ENCODE results near the gene CIB4.

Gene CIB4

GRCh38 chr2:26654061-26654340 is 12.8 kb upstream of the CIB4 start:
- H3K36me3 ChIP-seq (ENCODE audit: control insufficient read depth, insufficient read depth, low read length), result no peaks in the 10 kb centered on the region
- H3K9me3 ChIP-seq (ENCODE audit: control insufficient read depth, low read length), result no peaks in the 10 kb centered on the region
- TF ChIP-seq, protein P1, sequence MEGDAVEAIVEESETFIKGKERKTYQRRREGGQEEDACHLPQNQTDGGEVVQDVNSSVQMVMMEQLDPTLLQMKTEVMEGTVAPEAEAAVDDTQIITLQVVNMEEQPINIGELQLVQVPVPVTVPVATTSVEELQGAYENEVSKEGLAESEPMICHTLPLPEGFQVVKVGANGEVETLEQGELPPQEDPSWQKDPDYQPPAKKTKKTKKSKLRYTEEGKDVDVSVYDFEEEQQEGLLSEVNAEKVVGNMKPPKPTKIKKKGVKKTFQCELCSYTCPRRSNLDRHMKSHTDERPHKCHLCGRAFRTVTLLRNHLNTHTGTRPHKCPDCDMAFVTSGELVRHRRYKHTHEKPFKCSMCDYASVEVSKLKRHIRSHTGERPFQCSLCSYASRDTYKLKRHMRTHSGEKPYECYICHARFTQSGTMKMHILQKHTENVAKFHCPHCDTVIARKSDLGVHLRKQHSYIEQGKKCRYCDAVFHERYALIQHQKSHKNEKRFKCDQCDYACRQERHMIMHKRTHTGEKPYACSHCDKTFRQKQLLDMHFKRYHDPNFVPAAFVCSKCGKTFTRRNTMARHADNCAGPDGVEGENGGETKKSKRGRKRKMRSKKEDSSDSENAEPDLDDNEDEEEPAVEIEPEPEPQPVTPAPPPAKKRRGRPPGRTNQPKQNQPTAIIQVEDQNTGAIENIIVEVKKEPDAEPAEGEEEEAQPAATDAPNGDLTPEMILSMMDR (IDR thresholded peaks at IDR 0.05), result no peak
- H3K4me1 ChIP-seq, result no peaks in the 10 kb centered on the region
- no peak overlapping the region for H3K4me3 ChIP-seq (ENCODE audit: low read depth, low read length)
- H2AFZ ChIP-seq, result no peak overlapping the region
- H3K27me3 ChIP-seq (ENCODE audit: control insufficient read depth, insufficient read depth, low read length), result no peaks in the 10 kb centered on the region
- H3K79me2 ChIP-seq, result no peaks in the 10 kb centered on the region
- no peak overlapping the region for H3K9ac ChIP-seq
- no peak overlapping the region for H3K4me2 ChIP-seq (ENCODE audit: low read length)
- H3K27ac ChIP-seq, result no peak overlapping the region

DNA sequence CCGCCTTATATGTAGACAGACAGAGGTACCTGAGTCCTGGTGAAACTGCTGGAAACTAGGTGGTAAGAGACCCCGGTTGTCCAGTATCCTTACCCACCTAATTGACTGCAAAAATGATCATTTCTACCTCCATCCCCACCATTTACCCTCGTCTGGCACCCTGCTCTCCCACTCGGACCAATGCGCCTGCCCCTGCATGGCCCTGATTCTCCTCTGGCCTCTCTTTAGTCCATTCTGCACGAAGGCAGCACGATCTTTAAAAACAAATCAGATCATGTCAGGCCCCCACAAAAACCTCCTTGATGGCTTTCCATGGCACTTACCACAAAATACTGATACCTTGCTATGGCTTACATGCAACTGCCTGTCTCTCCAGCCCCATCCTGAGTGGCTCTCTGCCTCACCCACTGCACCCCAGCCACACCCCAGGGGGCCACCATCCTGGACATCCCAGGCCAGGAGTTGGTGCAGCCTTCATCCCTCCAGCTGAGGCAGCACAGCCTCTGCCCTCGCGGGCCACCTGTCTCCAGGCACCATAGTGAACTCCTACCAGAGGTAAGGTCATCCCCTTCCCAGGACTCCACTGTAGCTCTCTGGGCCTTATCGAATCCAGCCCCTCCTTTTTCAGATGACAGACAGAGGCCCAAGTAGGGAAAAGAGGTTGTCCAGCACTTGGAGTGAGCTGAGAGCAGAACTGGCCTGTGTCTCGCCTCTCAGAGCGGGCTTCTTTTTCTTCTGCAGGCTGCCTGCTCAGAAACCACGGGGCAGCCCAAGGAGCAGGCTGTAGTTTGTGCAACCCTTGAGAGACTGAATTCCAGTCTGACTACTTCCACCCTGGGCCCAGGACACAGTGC is 12.3 kb upstream of the CIB4 start:
- Histone ChIP-seq H3K9me3 (ENCODE audit: control insufficient read depth, low read length) (no peaks in the 10 kb centered on the region), H3K4me1 (no peaks in the 10 kb centered on the region), H3K36me3 (ENCODE audit: control insufficient read depth, insufficient read depth, low read length) (no peaks in the 10 kb centered on the region), H3K4me2 (ENCODE audit: low read length) (no peak overlapping the region), H3K27ac (no peak overlapping the region), H3K9ac (no peak overlapping the region), H3K4me3 (ENCODE audit: low read depth, low read length) (no peak overlapping the region), H3K27me3 (ENCODE audit: control insufficient read depth, insufficient read depth, low read length) (no peaks in the 10 kb centered on the region), H3K79me2 (no peaks in the 10 kb centered on the region), H2AFZ (no peak overlapping the region)
- TF ChIP-seq, protein P1 (IDR thresholded peaks at IDR 0.05), result no peak

GRCh38 chr2:26652361-26653041 is 11.3 kb upstream of the CIB4 start:
- no peaks in the 10 kb centered on the region for H3K79me2 ChIP-seq
- H3K9me3 ChIP-seq (ENCODE audit: control insufficient read depth, low read length), result no peaks in the 10 kb centered on the region

GRCh38 chr2:26651799-26652198 is 10.6 kb upstream of the CIB4 start:
- no peaks in the 10 kb centered on the region for H3K4me1 ChIP-seq
- H3K9ac ChIP-seq, result no peak overlapping the region
- TF ChIP-seq, protein P1 (IDR thresholded peaks at IDR 0.05), result no peak
- no peaks in the 10 kb centered on the region for H3K79me2 ChIP-seq
- no peaks in the 10 kb centered on the region for H3K36me3 ChIP-seq (ENCODE audit: control insufficient read depth, insufficient read depth, low read length)
- no peaks in the 10 kb centered on the region for H3K27me3 ChIP-seq (ENCODE audit: control insufficient read depth, insufficient read depth, low read length)
- no peaks in the 10 kb centered on the region for H3K9me3 ChIP-seq (ENCODE audit: control insufficient read depth, low read length)
- H2AFZ ChIP-seq, result no peak overlapping the region
- no peak overlapping the region for H3K4me2 ChIP-seq (ENCODE audit: low read length)
- no peak overlapping the region for H3K4me3 ChIP-seq (ENCODE audit: low read depth, low read length)
- no peak overlapping the region for H3K27ac ChIP-seq

More at GRCh38 chr2:26652361-26653041, 11.3 kb upstream of the CIB4 start:
- Histone ChIP-seq H2AFZ (no peak overlapping the region), H3K36me3 (ENCODE audit: control insufficient read depth, insufficient read depth, low read length) (no peaks in the 10 kb centered on the region), H3K4me1 (no peaks in the 10 kb centered on the region), H3K4me3 (ENCODE audit: low read depth, low read length) (no peak overlapping the region), H3K4me2 (ENCODE audit: low read length) (no peak overlapping the region), H3K9ac (no peak overlapping the region), H3K27ac (no peak overlapping the region), H3K27me3 (ENCODE audit: control insufficient read depth, insufficient read depth, low read length) (no peaks in the 10 kb centered on the region)
- TF ChIP-seq, protein P1 (IDR thresholded peaks at IDR 0.05), result no peak

GRCh38 chr2:26651470-26651771 is 10.3 kb upstream of the CIB4 start:
- no peak overlapping the region for H2AFZ ChIP-seq
- H3K79me2 ChIP-seq, result no peaks in the 10 kb centered on the region
- no peaks in the 10 kb centered on the region for H3K27me3 ChIP-seq (ENCODE audit: control insufficient read depth, insufficient read depth, low read length)
- H3K4me1 ChIP-seq, result no peaks in the 10 kb centered on the region
- no peaks in the 10 kb centered on the region for H3K36me3 ChIP-seq (ENCODE audit: control insufficient read depth, insufficient read depth, low read length)
- no peak overlapping the region for H3K9ac ChIP-seq
- H3K4me3 ChIP-seq (ENCODE audit: low read depth, low read length), result no peak overlapping the region
- H3K4me2 ChIP-seq (ENCODE audit: low read length), result no peak overlapping the region
- no peak overlapping the region for H3K27ac ChIP-seq
- H3K9me3 ChIP-seq (ENCODE audit: control insufficient read depth, low read length), result no peaks in the 10 kb centered on the region
- TF ChIP-seq, protein P1 (IDR thresholded peaks at IDR 0.05), result no peak

Data from parathyroid adenoma (tissue), 2 donors.